Lower leg skin (tissue), 4 donors: ENCODE data around the gene UBE2F. TPM values are rescaled to one million over a fixed set of nuclear protein-coding genes. Genes with fewer than 3 reads are reported as not detected.
A peak's percentile ranks its signal among the peaks of the same experiment; 100 is the strongest.

Experiments used
- DNase-seq, 2 donors: peaks; one replicate each; pipeline ENCODE4 v3.0.0-alpha.2; 2019; ENCODE audit warnings: low spot score in 2 of 2
- H3K4me3 ChIP-seq: fragments of 200-600 bp; sonication (generic); 2 replicates; pipeline ENCODE4 v1.5.1; 2017; ENCODE audit warnings: mild to moderate bottlenecking, low read depth; ENCODE audit not compliant: poor library complexity, severe bottlenecking
- POLR2A ChIP-seq, 2 donors: fragments of 450-650 bp; IDR thresholded peaks; one replicate each; pipeline ENCODE4 v1.6.1; 2016 to 2017; ENCODE audit warnings: antibody characterized with exemption in 2 of 2, mild to moderate bottlenecking in 1 of 2, moderate library complexity in 1 of 2
- WGBS, 2 donors: methylation state at CpG; one replicate each; pipeline ENCODE4 v1.1.5; 2018; 5-methylcytosine and 5-hydroxymethylcytosine counted together
- intact Hi-C: fragments of 100-400 bp; cut with DNase I; formaldehyde crosslinking; loops from one replicate; pipeline ENCODE4 v1.15.0; 2023; ENCODE audit warnings: low total_unique reads
- total RNA-seq, 4 donors: library from RNA; depleted of rRNA; stranded (reverse); fragments of >200 nt; gene quantifications; one replicate each; pipeline ENCODE4 v1.1.0, GENCODE V29; 2016
- TF ChIP-seq, protein P1 (sequence below), 3 donors: fragments of 450-650 bp; IDR thresholded peaks; one replicate each; pipeline ENCODE4 v1.5.1; 2016; ENCODE audit warnings: antibody characterized with exemption in 3 of 3, mild to moderate bottlenecking in 3 of 3, moderate library complexity in 2 of 3

The UBE2F gene, protein sequence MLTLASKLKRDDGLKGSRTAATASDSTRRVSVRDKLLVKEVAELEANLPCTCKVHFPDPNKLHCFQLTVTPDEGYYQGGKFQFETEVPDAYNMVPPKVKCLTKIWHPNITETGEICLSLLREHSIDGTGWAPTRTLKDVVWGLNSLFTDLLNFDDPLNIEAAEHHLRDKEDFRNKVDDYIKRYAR
- total RNA-seq = 10 to 100 TPM; 32.8 to 46.9 (median 33.3) TPM

DNA sequence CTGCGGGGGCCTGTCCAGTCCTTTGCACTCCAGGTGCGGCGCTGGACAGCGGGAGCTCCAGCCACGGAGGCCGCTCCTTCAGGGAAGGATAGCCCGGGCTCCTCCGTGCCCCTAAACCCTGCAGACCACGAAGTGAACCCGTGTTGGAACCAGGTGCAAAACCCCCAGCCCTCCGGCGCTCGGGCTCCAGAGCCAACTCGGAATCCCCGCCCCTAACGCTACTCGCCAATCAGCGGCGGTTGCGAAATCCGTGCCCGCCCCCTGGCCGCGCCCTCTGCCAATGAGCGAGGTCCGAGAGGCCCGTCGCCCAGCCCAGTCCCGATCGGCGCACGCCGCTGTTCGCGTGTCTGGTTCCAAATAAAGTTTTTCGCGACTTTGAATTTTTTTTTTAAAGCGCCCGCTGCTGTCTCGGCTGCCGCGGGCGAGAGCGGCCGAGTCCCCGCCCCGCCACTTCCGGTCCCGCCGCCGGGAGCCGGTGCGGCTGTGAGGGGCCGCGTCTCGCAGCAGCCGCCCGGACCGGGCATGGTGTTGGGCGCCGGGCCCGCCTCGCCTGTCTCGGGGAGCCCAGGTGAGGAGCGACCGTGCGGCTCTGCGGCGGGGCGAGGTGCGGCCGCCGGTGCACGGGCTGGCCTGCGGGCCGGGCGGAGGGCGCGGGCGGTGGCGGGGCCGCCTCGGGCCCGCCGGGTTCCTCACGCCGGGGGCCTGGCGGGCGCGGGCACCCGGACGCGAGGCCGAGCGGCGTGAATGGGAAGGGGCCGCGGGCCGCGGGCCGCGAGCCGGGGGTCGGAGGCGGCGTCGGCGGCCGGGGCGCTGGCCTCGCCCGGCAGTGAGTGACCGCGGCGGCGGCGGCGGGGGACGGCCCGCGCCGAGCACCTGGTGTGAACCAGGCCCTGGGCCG is at the start of gene UBE2F:
Gene UBE2F (plus strand): TSS at position 450 of the 898 bp plus-strand sequence. CDS start 6,094 bp downstream, outside the sequence.
- peak; percentile 96 to 99 for DNase-seq
- intact Hi-C loops = no loop called here
- WGBS, 2 donors = 1% methylated on average over 58 to 84 of the region's 123 CpGs
- H3K4me3 ChIP-seq = peak within 1 kb of the TSS; percentile 49
- TF ChIP-seq POLR2A (IDR thresholded peaks at IDR 0.05) = no peak
- TF ChIP-seq, protein P1, sequence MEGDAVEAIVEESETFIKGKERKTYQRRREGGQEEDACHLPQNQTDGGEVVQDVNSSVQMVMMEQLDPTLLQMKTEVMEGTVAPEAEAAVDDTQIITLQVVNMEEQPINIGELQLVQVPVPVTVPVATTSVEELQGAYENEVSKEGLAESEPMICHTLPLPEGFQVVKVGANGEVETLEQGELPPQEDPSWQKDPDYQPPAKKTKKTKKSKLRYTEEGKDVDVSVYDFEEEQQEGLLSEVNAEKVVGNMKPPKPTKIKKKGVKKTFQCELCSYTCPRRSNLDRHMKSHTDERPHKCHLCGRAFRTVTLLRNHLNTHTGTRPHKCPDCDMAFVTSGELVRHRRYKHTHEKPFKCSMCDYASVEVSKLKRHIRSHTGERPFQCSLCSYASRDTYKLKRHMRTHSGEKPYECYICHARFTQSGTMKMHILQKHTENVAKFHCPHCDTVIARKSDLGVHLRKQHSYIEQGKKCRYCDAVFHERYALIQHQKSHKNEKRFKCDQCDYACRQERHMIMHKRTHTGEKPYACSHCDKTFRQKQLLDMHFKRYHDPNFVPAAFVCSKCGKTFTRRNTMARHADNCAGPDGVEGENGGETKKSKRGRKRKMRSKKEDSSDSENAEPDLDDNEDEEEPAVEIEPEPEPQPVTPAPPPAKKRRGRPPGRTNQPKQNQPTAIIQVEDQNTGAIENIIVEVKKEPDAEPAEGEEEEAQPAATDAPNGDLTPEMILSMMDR (IDR thresholded peaks at IDR 0.05) = no peak

DNA sequence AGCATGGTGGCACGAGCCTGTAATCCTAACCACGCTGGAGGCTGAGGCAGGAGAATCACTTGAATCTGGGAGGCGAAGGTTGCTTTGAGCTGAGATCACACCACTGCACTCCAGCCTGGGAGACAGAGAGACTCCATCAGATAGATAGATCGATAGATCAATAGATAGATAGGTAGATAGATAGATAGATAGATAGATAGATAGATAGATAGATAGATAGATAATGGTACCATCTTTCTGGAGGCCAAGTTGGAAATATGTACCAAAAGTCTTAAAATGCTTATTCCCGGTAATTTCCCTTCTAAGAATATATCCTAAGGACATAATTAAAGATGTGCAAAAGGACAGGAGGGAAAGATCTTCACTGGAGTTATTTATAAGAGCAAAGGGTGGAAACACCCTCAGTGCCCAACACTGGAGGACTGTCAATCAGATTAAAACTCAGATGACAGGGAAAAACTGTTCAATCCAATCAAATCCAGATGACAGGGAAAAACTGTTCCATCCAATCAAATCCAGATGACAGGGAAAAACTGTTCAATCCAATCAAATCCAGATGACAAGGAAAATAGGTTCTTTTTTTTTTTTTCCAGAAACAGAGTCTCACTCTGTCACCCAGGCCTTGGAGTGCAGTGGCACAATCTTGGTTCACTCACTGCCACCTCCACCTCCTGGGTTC is 49.0 kb upstream of the UBE2F start:
- intact Hi-C loops = no loop called here
- WGBS, 2 donors = 82 to 88% methylated on average over 5 of the region's 5 CpGs
- TF ChIP-seq, protein P1 (IDR thresholded peaks at IDR 0.05) = no peak
- TF ChIP-seq POLR2A (IDR thresholded peaks at IDR 0.05) = no peak
- DNase-seq = no peak
- H3K4me3 ChIP-seq = no peak overlapping the region

DNA sequence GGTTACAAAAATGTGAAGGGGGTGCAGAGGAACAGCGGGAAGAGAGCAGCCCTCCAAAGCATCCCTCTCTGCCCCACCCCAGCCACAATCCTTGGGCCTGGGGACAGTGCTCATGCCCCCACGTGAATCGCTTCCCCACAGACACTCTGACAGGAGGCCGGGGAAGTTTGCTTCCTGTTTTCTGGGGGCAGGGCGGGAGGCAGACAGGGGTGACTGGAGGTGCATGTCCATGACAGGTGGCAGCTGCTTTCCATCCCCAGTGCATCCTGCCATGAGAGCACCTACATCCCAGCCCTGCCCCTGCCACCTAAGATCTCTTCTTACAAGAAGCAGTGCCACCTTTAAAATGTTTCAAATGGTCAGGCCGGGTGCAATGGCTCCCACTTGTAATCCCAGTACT is 47.2 kb upstream of the UBE2F start:
- intact Hi-C loops = no loop called here

DNA sequence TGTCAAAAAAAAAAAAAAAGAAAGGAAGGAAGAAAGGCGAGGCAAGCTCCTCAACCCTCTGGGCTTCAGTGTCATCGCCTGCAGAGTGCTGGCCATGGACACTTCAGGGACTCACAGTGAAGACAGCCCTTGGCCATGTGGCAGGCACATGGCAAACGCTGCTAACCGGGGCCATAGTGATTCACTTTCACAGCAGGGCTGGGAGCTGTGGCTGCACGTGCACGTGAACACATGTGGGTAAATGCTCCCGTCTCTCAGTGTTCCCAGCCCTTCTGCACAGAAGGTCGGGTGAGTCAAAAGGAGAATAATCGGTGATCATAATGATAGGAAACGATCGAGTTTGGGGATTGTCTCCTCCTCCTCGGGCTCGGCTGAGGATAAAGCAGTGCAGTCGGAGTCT is 46.1 kb upstream of the UBE2F start:
- intact Hi-C loops = no loop called here
- no peak overlapping the region for H3K4me3 ChIP-seq
- TF ChIP-seq, protein P1 (IDR thresholded peaks at IDR 0.05) = no peak
- no peak for TF ChIP-seq POLR2A (IDR thresholded peaks at IDR 0.05)
- WGBS, 2 donors = 73 to 82% methylated on average over 14 of the region's 14 CpGs
- DNase-seq = no peak

More for the DNA sequence above, 47.2 kb upstream of the UBE2F start:
- no peak for DNase-seq
- 68 to 87% methylated on average over 5 to 6 of the region's 6 CpGs for WGBS, 2 donors
- no peak overlapping the region for H3K4me3 ChIP-seq
- TF ChIP-seq, protein P1 (IDR thresholded peaks at IDR 0.05) = no peak
- no peak for TF ChIP-seq POLR2A (IDR thresholded peaks at IDR 0.05)

DNA sequence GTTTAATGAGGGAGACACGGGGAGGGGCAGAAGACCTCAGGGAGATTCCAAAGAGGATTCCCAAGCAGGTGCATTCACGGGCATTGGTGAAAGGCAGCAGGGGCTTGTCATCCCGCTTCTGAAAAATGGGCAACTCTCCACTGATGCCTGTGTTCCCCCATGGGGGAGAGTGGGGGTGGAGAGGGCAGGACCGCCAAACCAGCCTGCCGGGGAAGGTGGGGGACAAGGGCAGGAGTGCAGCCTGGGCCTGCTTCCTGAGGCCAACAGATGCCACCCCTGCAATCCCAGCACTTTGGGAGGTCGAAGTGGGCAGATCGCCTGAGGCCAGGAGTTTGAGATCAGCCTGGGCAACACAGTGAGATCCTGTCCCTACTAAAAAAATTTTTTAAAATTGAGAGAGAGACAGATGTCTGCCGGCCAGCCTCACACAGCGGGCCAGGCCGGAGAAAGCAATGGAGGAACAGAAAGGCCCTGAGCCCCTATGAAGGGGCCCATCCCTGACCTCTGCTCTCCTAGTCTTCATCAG is 44.8 kb upstream of the UBE2F start:
- H3K4me3 ChIP-seq = no peak overlapping the region
- no peak for DNase-seq
- TF ChIP-seq, protein P1 (IDR thresholded peaks at IDR 0.05) = no peak
- TF ChIP-seq POLR2A (IDR thresholded peaks at IDR 0.05) = no peak
- intact Hi-C loops = no loop called here
- 89% methylated on average over 10 of the region's 10 CpGs for WGBS, 2 donors
